AG04450 (cell line): ENCODE measurements around the gene DNM1. TPM values are rescaled to one million over a fixed set of nuclear protein-coding genes. Genes with fewer than 3 reads are reported as not detected.

Experiments
- CTCF ChIA-PET: fragments of 300-600, 350-600 bp; formaldehyde crosslinking; extraction: SDS; loops from one replicate; lab custom pipeline; 2022; ENCODE audit warnings: antibody characterized with exemption, inconsistent platforms; lab: Charles Lee
- POLR2A ChIA-PET: fragments of 350-600 bp; formaldehyde crosslinking; extraction: SDS; loops from one replicate; lab custom pipeline; 2021; ENCODE audit warnings: antibody characterized with exemption, inconsistent platforms; lab: Yijun Ruan, JAX
- DNase-seq: peaks from one replicate; pipeline ENCODE4 v3.0.0-alpha.2; 2011; ENCODE audit warnings: low read depth, low spot score
- H3K27ac ChIP-seq: one replicate; pipeline ENCODE4 v1.5.1; 2012; ENCODE audit warnings: low read depth, low read length, control low read depth
- H3K27me3 ChIP-seq: one replicate; pipeline ENCODE4 v1.6.0; 2012; ENCODE audit warnings: low read length; ENCODE audit not compliant: control insufficient read depth, insufficient read depth
- H3K4me3 ChIP-seq: 2 replicates; pipeline ENCODE4 v1.5.1; 2011; ENCODE audit warnings: mild to moderate bottlenecking, low read depth, low read length, control low read depth
- H3K9me3 ChIP-seq: 2 replicates; pipeline ENCODE4 v1.5.1; 2012; ENCODE audit warnings: low read length; ENCODE audit not compliant: control insufficient read depth, insufficient read depth
- CTCF ChIP-seq: IDR thresholded peaks from 2 replicates; pipeline ENCODE4 v1.5.1; 2011; ENCODE audit warnings: low read depth, low read length, control low read depth, inconsistent platforms
- polyA plus RNA-seq: library from polyadenylated mRNA; depleted of rRNA; stranded (reverse); fragments of >200 nt; gene quantifications from 2 replicates; pipeline ENCODE4 v1.2.3, GENCODE V29; 2011

Gene DNM1
- polyA plus RNA-seq, 1 experiment = 12.0 TPM

GRCh38 chr9:128190013-128190412 lies 13.2 kb upstream of the DNM1 start:
- DNase-seq = no peak
- POLR2A ChIA-PET = interaction anchor here (0.9 to 1.6 kb wide), 3 partner anchors 10 to 55 kb away, joined by 3 to 9 read pairs (median 3); no protein-coding TSS in a partner anchor

GRCh38 chr9:128190516-128191405 lies 12.4 kb upstream of the DNM1 start:
- no peaks in the 10 kb centered on the region for H3K9me3 ChIP-seq
- no peak for TF ChIP-seq CTCF
- H3K27ac ChIP-seq = no peak overlapping the region
- no peaks in the 10 kb centered on the region for H3K27me3 ChIP-seq
- no peak for DNase-seq
- POLR2A ChIA-PET = interaction anchor here (0.9 to 1.6 kb wide), 5 partner anchors 9 to 54 kb away, joined by 3 to 9 read pairs (median 3); no protein-coding TSS in a partner anchor
- peak overlapping the region; percentile 83 for H3K4me3 ChIP-seq
- CTCF ChIA-PET = interaction anchor here (0.6 to 1.9 kb wide), 7 partner anchors 10 to 248 kb away, joined by 3 to 13 read pairs (median 7); no protein-coding TSS in a partner anchor

More at GRCh38 chr9:128190013-128190412, 13.2 kb upstream of the DNM1 start:
- Histone ChIP-seq H3K27me3 (no peaks in the 10 kb centered on the region), H3K4me3 (peak overlapping the region; percentile 17; the same call in 1 of the 2 replicates), H3K9me3 (no peaks in the 10 kb centered on the region), H3K27ac (no peak overlapping the region)
- no peak for TF ChIP-seq CTCF
- CTCF ChIA-PET = interaction anchor here (1.0 to 1.9 kb wide), 5 partner anchors 11 to 248 kb away, joined by 5 to 13 read pairs (median 7); no protein-coding TSS in a partner anchor

GRCh38 chr9:128191406-128192046 lies 11.7 kb upstream of the DNM1 start, which contains the start of gene CIZ1:
Gene CIZ1 (minus strand): TSS chr9:128191572. CDS start chr9:128190857, 715 bp downstream.
- H3K27ac ChIP-seq = peak within 1 kb of the TSS; percentile 31
- TF ChIP-seq CTCF = peak; percentile 65
- ChIA-PET CTCF (interaction anchor here (0.6 to 1.9 kb wide), 6 partner anchors 9 to 74 kb away, joined by 3 to 13 read pairs (median 8); no protein-coding TSS in a partner anchor), POLR2A (interaction anchor here (1.0 to 1.6 kb wide), 3 partner anchors 9 to 21 kb away, joined by 3 to 9 read pairs (median 4); no protein-coding TSS in a partner anchor)
- no peak for DNase-seq
- H3K4me3 ChIP-seq = peak within 1 kb of the TSS; percentile 83
- no peaks in the 10 kb centered on the region for H3K9me3 ChIP-seq
- H3K27me3 ChIP-seq = no peaks in the 10 kb centered on the region

- H3K27ac ChIP-seq = no peak overlapping the region
- CTCF ChIA-PET = interaction anchor here (1.3 kb wide), 1 partner anchor 62 kb away, joined by 4 read pairs; no protein-coding TSS in a partner anchor
- POLR2A ChIA-PET = interaction anchor here (0.6 kb wide), 1 partner anchor 11 kb away, joined by 3 read pairs; no protein-coding TSS in a partner anchor
Measured at GRCh38 chr9:128192601-128193371, 10.4 kb upstream of the DNM1 start.

More at GRCh38 chr9:128192601-128193371, 10.4 kb upstream of the DNM1 start:
- H3K4me3 ChIP-seq = peak overlapping the region; percentile 34
- no peak for TF ChIP-seq CTCF
- no peaks in the 10 kb centered on the region for H3K27me3 ChIP-seq
- H3K9me3 ChIP-seq = no peaks in the 10 kb centered on the region
- DNase-seq = no peak
